GM12892 (cell line): ENCODE data around the gene FANCB.

Experiments used
- POLR2A ChIP-seq: IDR thresholded peaks from 2 replicates; pipeline ENCODE4 v1.6.1; 2011; ENCODE audit warnings: low read depth, low read length, control low read depth
- POLR2AphosphoS5 ChIP-seq: IDR thresholded peaks from 2 replicates; pipeline ENCODE4 v1.6.1; 2011; ENCODE audit warnings: low read depth, low read length, control low read depth
- TAF1 ChIP-seq: IDR thresholded peaks from 2 replicates; pipeline ENCODE4 v1.6.1; 2011; ENCODE audit warnings: low read depth, mild to moderate bottlenecking, control low read depth, low read length, borderline replicate concordance

GRCh38 chrX:14871767-14872166 lies 1.1 kb downstream of the FANCB start:
- TF ChIP-seq POLR2AphosphoS5 (no peak), POLR2A (no peak), TAF1 (no peak)
